ENCODE measurements around the gene MAPK10.

Gene MAPK10

DNA sequence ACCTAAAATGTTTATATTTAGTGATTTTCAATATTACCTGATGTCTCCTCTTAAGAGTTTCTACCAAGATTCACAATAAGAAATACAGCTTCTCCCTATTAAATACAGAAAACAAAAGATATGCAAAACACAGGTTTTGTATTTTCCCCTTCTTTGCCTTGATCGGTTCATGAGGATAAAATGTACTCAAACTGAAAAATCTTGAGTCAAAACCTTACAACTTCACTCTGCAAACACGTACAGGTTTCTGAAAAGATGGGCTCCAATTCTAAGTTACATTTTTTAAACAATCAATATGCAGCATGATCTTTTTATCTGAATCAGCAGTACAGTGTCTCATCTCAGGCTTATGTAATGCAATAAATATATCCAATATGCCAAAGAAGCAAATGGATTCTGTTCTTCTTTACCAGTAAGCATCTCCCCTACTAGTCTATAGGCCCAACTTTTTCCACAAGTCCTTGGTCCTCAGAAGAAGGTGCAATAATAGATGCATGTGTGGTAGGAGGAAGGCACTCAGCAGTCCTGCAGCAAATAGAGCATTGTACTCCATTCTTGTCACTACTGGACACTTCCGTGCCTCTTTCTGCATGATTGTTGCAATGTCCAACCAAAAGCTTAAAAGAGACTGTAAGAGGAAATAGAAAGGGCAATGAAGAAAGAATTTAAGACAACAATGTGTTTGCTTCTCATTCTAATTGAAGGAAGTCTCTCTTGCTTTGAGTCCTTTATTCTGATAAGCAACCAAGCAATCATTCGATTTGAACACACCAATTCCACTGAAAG is 3.2 kb downstream of the MAPK10 start:
- Histone ChIP-seq H3K4me3 (ENCODE audit: low read depth, low read length) (no peak overlapping the region), H2AFZ (no peak overlapping the region), H3K27me3 (ENCODE audit: control insufficient read depth, insufficient read depth, low read length) (no peaks in the 10 kb centered on the region), H3K4me1 (no peaks in the 10 kb centered on the region), H3K79me2 (no peaks in the 10 kb centered on the region), H3K4me2 (ENCODE audit: low read length) (no peak overlapping the region), H3K36me3 (ENCODE audit: control insufficient read depth, insufficient read depth, low read length) (no peaks in the 10 kb centered on the region), H3K27ac (no peak overlapping the region), H3K9me3 (ENCODE audit: control insufficient read depth, low read length) (no peaks in the 10 kb centered on the region), H3K9ac (no peak overlapping the region)
- TF ChIP-seq, protein P1, sequence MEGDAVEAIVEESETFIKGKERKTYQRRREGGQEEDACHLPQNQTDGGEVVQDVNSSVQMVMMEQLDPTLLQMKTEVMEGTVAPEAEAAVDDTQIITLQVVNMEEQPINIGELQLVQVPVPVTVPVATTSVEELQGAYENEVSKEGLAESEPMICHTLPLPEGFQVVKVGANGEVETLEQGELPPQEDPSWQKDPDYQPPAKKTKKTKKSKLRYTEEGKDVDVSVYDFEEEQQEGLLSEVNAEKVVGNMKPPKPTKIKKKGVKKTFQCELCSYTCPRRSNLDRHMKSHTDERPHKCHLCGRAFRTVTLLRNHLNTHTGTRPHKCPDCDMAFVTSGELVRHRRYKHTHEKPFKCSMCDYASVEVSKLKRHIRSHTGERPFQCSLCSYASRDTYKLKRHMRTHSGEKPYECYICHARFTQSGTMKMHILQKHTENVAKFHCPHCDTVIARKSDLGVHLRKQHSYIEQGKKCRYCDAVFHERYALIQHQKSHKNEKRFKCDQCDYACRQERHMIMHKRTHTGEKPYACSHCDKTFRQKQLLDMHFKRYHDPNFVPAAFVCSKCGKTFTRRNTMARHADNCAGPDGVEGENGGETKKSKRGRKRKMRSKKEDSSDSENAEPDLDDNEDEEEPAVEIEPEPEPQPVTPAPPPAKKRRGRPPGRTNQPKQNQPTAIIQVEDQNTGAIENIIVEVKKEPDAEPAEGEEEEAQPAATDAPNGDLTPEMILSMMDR (IDR thresholded peaks at IDR 0.05) = no peak

GRCh38 chr4:86354390-86354789 is 5.5 kb downstream of the MAPK10 start:
- TF ChIP-seq, protein P1 (IDR thresholded peaks at IDR 0.05) = no peak
- Histone ChIP-seq H3K9me3 (ENCODE audit: control insufficient read depth, low read length) (no peaks in the 10 kb centered on the region), H3K79me2 (no peaks in the 10 kb centered on the region), H3K27ac (no peak overlapping the region), H3K4me3 (ENCODE audit: low read depth, low read length) (no peak overlapping the region), H3K36me3 (ENCODE audit: control insufficient read depth, insufficient read depth, low read length) (no peaks in the 10 kb centered on the region), H2AFZ (no peak overlapping the region), H3K4me1 (no peaks in the 10 kb centered on the region), H3K9ac (no peak overlapping the region), H3K27me3 (ENCODE audit: control insufficient read depth, insufficient read depth, low read length) (no peaks in the 10 kb centered on the region), H3K4me2 (ENCODE audit: low read length) (no peak overlapping the region)

GRCh38 chr4:86346320-86346719 is 13.5 kb downstream of the MAPK10 start:
- Histone ChIP-seq H3K4me1 (no peaks in the 10 kb centered on the region), H2AFZ (no peak overlapping the region), H3K4me2 (ENCODE audit: low read length) (no peak overlapping the region), H3K9me3 (ENCODE audit: control insufficient read depth, low read length) (no peaks in the 10 kb centered on the region), H3K4me3 (ENCODE audit: low read depth, low read length) (no peak overlapping the region), H3K27me3 (ENCODE audit: control insufficient read depth, insufficient read depth, low read length) (no peaks in the 10 kb centered on the region), H3K27ac (no peak overlapping the region), H3K9ac (no peak overlapping the region), H3K36me3 (ENCODE audit: control insufficient read depth, insufficient read depth, low read length) (no peaks in the 10 kb centered on the region), H3K79me2 (no peaks in the 10 kb centered on the region)
- TF ChIP-seq, protein P1 (IDR thresholded peaks at IDR 0.05) = no peak

GRCh38 chr4:86344127-86344526 is 15.7 kb downstream of the MAPK10 start:
- Histone ChIP-seq H3K36me3 (ENCODE audit: control insufficient read depth, insufficient read depth, low read length) (no peaks in the 10 kb centered on the region), H3K9me3 (ENCODE audit: control insufficient read depth, low read length) (no peaks in the 10 kb centered on the region), H3K27ac (no peak overlapping the region), H3K9ac (no peak overlapping the region), H2AFZ (no peak overlapping the region), H3K27me3 (ENCODE audit: control insufficient read depth, insufficient read depth, low read length) (no peaks in the 10 kb centered on the region), H3K79me2 (no peaks in the 10 kb centered on the region), H3K4me2 (ENCODE audit: low read length) (no peak overlapping the region), H3K4me1 (no peaks in the 10 kb centered on the region), H3K4me3 (ENCODE audit: low read depth, low read length) (no peak overlapping the region)
- TF ChIP-seq, protein P1 (IDR thresholded peaks at IDR 0.05) = no peak

GRCh38 chr4:86338989-86339388 is 20.9 kb downstream of the MAPK10 start:
- TF ChIP-seq, protein P1 (IDR thresholded peaks at IDR 0.05) = no peak
- no peaks in the 10 kb centered on the region for H3K9me3 ChIP-seq (ENCODE audit: control insufficient read depth, low read length)
- H3K27me3 ChIP-seq (ENCODE audit: control insufficient read depth, insufficient read depth, low read length) = no peaks in the 10 kb centered on the region
- H3K9ac ChIP-seq = no peak overlapping the region
- H3K4me3 ChIP-seq (ENCODE audit: low read depth, low read length) = no peak overlapping the region
- H3K4me2 ChIP-seq (ENCODE audit: low read length) = no peak overlapping the region
- no peaks in the 10 kb centered on the region for H3K79me2 ChIP-seq
- H2AFZ ChIP-seq = no peak overlapping the region
- no peaks in the 10 kb centered on the region for H3K4me1 ChIP-seq
- H3K27ac ChIP-seq = no peak overlapping the region
- H3K36me3 ChIP-seq (ENCODE audit: control insufficient read depth, insufficient read depth, low read length) = no peaks in the 10 kb centered on the region
